GM12874 (cell line): ENCODE measurements around the gene PROKR2.

ENCODE experiments used
- CTCF ChIP-seq: IDR thresholded peaks from 2 replicates; pipeline ENCODE4 v1.5.1; 2011; ENCODE audit warnings: low read depth, mild to moderate bottlenecking, control low read depth, low read length, moderate library complexity; ENCODE audit not compliant: insufficient read depth

PROKR2 gene

GRCh38 chr20:5315807-5316187 is 957 bp downstream of the PROKR2 start:
- no peak for TF ChIP-seq CTCF

GRCh38 chr20:5313916-5314315 is 2.8 kb downstream of the PROKR2 start:
- no peak for TF ChIP-seq CTCF

- TF ChIP-seq CTCF, result no peak
Observed at GRCh38 chr20:5312518-5312917, 4.2 kb downstream of the PROKR2 start.

GRCh38 chr20:5309971-5310370 is 6.8 kb downstream of the PROKR2 start:
- TF ChIP-seq CTCF, result no peak

- no peak for TF ChIP-seq CTCF
Observed at GRCh38 chr20:5298811-5299210, 17.9 kb downstream of the PROKR2 start.

GRCh38 chr20:5297280-5298004 is 19.3 kb downstream of the PROKR2 start:
- no peak for TF ChIP-seq CTCF

GRCh38 chr20:5290596-5290995 is 26.2 kb downstream of the PROKR2 start:
- TF ChIP-seq CTCF, result no peak
